Sigmoid colon (tissue), 7 donors: ENCODE measurements around the gene POMGNT1. TPM values are rescaled to one million over a fixed set of nuclear protein-coding genes. Genes with fewer than 3 reads are reported as not detected.
A peak's percentile ranks its signal among the peaks of the same experiment; 100 is the strongest.

Experiments used
- DNase-seq: peaks from one replicate; pipeline ENCODE4 v3.0.0-alpha.2; 2019
- H3K27ac ChIP-seq, 4 donors: fragments of 200-600 bp; sonication (generic); one replicate each; pipeline ENCODE4 v1.5.1; 2016 to 2019; ENCODE audit warnings: mild to moderate bottlenecking in 1 of 4
- H3K27me3 ChIP-seq, 3 donors: fragments of 200-600 bp; sonication (generic); one replicate each; pipeline ENCODE4 v1.5.1; 2019; ENCODE audit warnings: mild to moderate bottlenecking in 1 of 3
- H3K36me3 ChIP-seq, 4 donors: fragments of 200-600 bp; sonication (generic); one replicate each; pipeline ENCODE4 v1.5.1; 2016 to 2019
- H3K4me1 ChIP-seq, 4 donors: fragments of 200-600 bp; sonication (generic); one replicate each; pipeline ENCODE4 v1.5.1; 2017 to 2019
- H3K4me3 ChIP-seq, 4 donors: fragments of 200-600 bp; sonication (generic); one replicate each; pipeline ENCODE4 v1.5.1; 2017 to 2019; ENCODE audit warnings: mild to moderate bottlenecking in 2 of 4, moderate library complexity in 1 of 4
- H3K9me3 ChIP-seq, 4 donors: fragments of 200-600 bp in 3 of 4; sonication (generic) in 3 of 4; one replicate each; pipeline versions ENCODE4 v1.5.1 to v1.6.1; 2013 to 2019
- CTCF ChIP-seq, 4 experiments: fragments of 450-650 bp in 3 of 4; fragments of 200-600 bp in 1 of 4; IDR thresholded peaks; one replicate each; pipeline ENCODE4 v1.5.1; 2016 to 2019; ENCODE audit warnings: antibody characterized with exemption in 4 of 4, mild to moderate bottlenecking in 3 of 4, moderate library complexity in 2 of 4
- EP300 ChIP-seq, 4 donors: sonication (generic); formaldehyde crosslinking; IDR thresholded peaks; one replicate each; pipeline ENCODE4 v1.6.1; 2017; ENCODE audit warnings: antibody characterized with exemption in 4 of 4
- POLR2A ChIP-seq, 2 donors: fragments of 450-650 bp; IDR thresholded peaks; one replicate each; pipeline ENCODE4 v1.6.1; 2016; ENCODE audit warnings: antibody characterized with exemption in 2 of 2, mild to moderate bottlenecking in 2 of 2, moderate library complexity in 2 of 2
- POLR2AphosphoS5 ChIP-seq, 4 donors: sonication (generic); formaldehyde crosslinking; IDR thresholded peaks; one replicate each; pipeline ENCODE4 v1.6.1; 2017; ENCODE audit warnings: antibody characterized with exemption in 4 of 4
- WGBS, 2 donors: extraction: QIAGEN DNeasy Blood & Tissue Kit; methylation state at CpG; one replicate each; pipeline ENCODE4 v1.1.7; 2013; 5-methylcytosine and 5-hydroxymethylcytosine counted together
- intact Hi-C: fragments of 100-400 bp; cut with DNase I; formaldehyde crosslinking; loops from one replicate; pipeline ENCODE4 v1.15.1; 2023
- polyA plus RNA-seq, 3 donors: library from polyadenylated mRNA; stranded (reverse); fragments of 200-250 nt; gene quantifications; one replicate each; pipeline ENCODE4 v1.2.3, GENCODE V29; 2013
- total RNA-seq, 4 donors: library from RNA; depleted of rRNA; stranded (reverse); fragments of >200 nt; gene quantifications; one replicate each; pipeline ENCODE4 v1.1.0, GENCODE V29; 2016
- donor health status: healthy with polysubstance abuse.
- donor health status: Bipolar disorder and iron deficiency.
- donor health status: healthy.

POMGNT1 gene
- total and polyA plus RNA-seq, 7 donors, result 5.5 to 37.4 (median 29.9) TPM

GRCh38 chr1:46190539-46190938 is 7.7 kb downstream of the POMGNT1 start:
- no peaks in the 10 kb centered on the region for H3K27me3 ChIP-seq
- DNase-seq, result no peak
- H3K27ac ChIP-seq, result no peak overlapping the region
- TF ChIP-seq POLR2A (IDR thresholded peaks at IDR 0.05) (no peak), EP300 (IDR thresholded peaks at IDR 0.05) (no peak), CTCF (IDR thresholded peaks at IDR 0.05) (no peak), POLR2AphosphoS5 (IDR thresholded peaks at IDR 0.05) (no peak)
- no peaks in the 10 kb centered on the region for H3K9me3 ChIP-seq
- WGBS, 2 donors, result 81 to 92% methylated on average over 3 of the region's 3 CpGs
- no peaks in the 10 kb centered on the region for H3K4me1 ChIP-seq
- H3K36me3 ChIP-seq, result peaks cover 8 to 81% (median 33%) of the 10 kb centered on the region in 4 donors
- no peak overlapping the region for H3K4me3 ChIP-seq
- intact Hi-C loops, result no loop called here

- intact Hi-C loops, result no loop called here
- peaks cover 8 to 60% (median 28%) of the 10 kb centered on the region in 4 donors for H3K36me3 ChIP-seq
- TF ChIP-seq POLR2AphosphoS5 (IDR thresholded peaks at IDR 0.05) (no peak), CTCF (IDR thresholded peaks at IDR 0.05) (no peak), POLR2A (IDR thresholded peaks at IDR 0.05) (no peak)
- peak overlapping the region in 2 of 4 donors; percentile 13 to 32 for H3K27ac ChIP-seq
- peaks cover 0 to 7% (median under 1%) of the 10 kb centered on the region in 4 donors for H3K4me1 ChIP-seq
- H3K9me3 ChIP-seq, result no peaks in the 10 kb centered on the region
- WGBS, 2 donors, result 22 to 68% methylated on average over 6 of the region's 6 CpGs
- H3K27me3 ChIP-seq, result no peaks in the 10 kb centered on the region
- no peak for DNase-seq
- no peak overlapping the region for H3K4me3 ChIP-seq
These were observed 9.8 kb downstream of the POMGNT1 start for GRCh38 chr1:46188295-46189030.

GRCh38 chr1:46187106-46187869 is 10.9 kb downstream of the POMGNT1 start:
- Histone ChIP-seq H3K4me3 (no peak overlapping the region), H3K27ac (no peak overlapping the region), H3K27me3 (no peaks in the 10 kb centered on the region), H3K36me3 (peaks cover 0 to 48% (median 20%) of the 10 kb centered on the region in 4 donors), H3K9me3 (no peaks in the 10 kb centered on the region), H3K4me1 (peaks cover 0 to 16% (median 5%) of the 10 kb centered on the region in 4 donors)
- DNase-seq, result no peak
- 30 to 77% methylated on average over 8 of the region's 8 CpGs for WGBS, 2 donors
- TF ChIP-seq POLR2A (IDR thresholded peaks at IDR 0.05) (peak in 1 of 2 donors; percentile 33), POLR2AphosphoS5 (IDR thresholded peaks at IDR 0.05) (no peak)
- intact Hi-C loops, result no loop called here

GRCh38 chr1:46186076-46186475 is 12.2 kb downstream of the POMGNT1 start:
- Histone ChIP-seq H3K27ac (no peak overlapping the region), H3K4me1 (peaks cover 0 to 16% (median 5%) of the 10 kb centered on the region in 4 donors)
- intact Hi-C loops, result no loop called here

More at GRCh38 chr1:46186076-46186475, 12.2 kb downstream of the POMGNT1 start:
- Histone ChIP-seq H3K9me3 (no peaks in the 10 kb centered on the region), H3K4me3 (no peak overlapping the region), H3K36me3 (peaks cover 0 to 36% (median 15%) of the 10 kb centered on the region in 4 donors), H3K27me3 (no peaks in the 10 kb centered on the region)
- DNase-seq, result no peak
- TF ChIP-seq EP300 (IDR thresholded peaks at IDR 0.05) (no peak), POLR2A (IDR thresholded peaks at IDR 0.05) (no peak), CTCF (IDR thresholded peaks at IDR 0.05) (no peak), POLR2AphosphoS5 (IDR thresholded peaks at IDR 0.05) (no peak)
- 84 to 87% methylated on average over 2 of the region's 2 CpGs for WGBS, 2 donors
